ENCODE measurements around the gene ITGAE.
"Not testable (repeated sequence)": the region's sequence is repeated elsewhere in the genome, so short reads cannot be mapped to it uniquely, and the experiment has no call there.

Gene ITGAE

GRCh38 chr17:3794557-3795389 lies 6.2 kb downstream of the ITGAE start:
- peak; percentile 72 for DNase-seq

GRCh38 chr17:3794152-3794551 lies 6.8 kb downstream of the ITGAE start:
- DNase-seq: not testable (repeated sequence)

- DNase-seq: not testable (repeated sequence)
Observed at GRCh38 chr17:3793258-3793657, 7.7 kb downstream of the ITGAE start.

GRCh38 chr17:3792481-3792880 lies 8.5 kb downstream of the ITGAE start:
- no peak for DNase-seq

GRCh38 chr17:3788200-3788599 lies 12.8 kb downstream of the ITGAE start:
- DNase-seq: no peak

GRCh38 chr17:3785323-3785722 lies 15.7 kb downstream of the ITGAE start:
- DNase-seq: not testable (repeated sequence)

- DNase-seq: no peak
Observed at GRCh38 chr17:3782751-3783150, 18.2 kb downstream of the ITGAE start.

GRCh38 chr17:3780986-3781385 lies 20.0 kb downstream of the ITGAE start:
- DNase-seq: no peak

- DNase-seq: no peak
Observed at GRCh38 chr17:3777366-3778120, 23.4 kb downstream of the ITGAE start.

GRCh38 chr17:3773966-3774365 lies 27.0 kb downstream of the ITGAE start:
- DNase-seq: no peak

- DNase-seq: peak; percentile 73
Observed at GRCh38 chr17:3773511-3773910, 27.5 kb downstream of the ITGAE start.

- no peak for DNase-seq
Observed at GRCh38 chr17:3772764-3773163, 28.2 kb downstream of the ITGAE start.

- no peak for DNase-seq
Observed at GRCh38 chr17:3771140-3771539, 29.8 kb downstream of the ITGAE start.

GRCh38 chr17:3770466-3770865 lies 30.5 kb downstream of the ITGAE start:
- no peak for DNase-seq

- no peak for DNase-seq
Observed at GRCh38 chr17:3768769-3769168, 32.2 kb downstream of the ITGAE start.

GRCh38 chr17:3768341-3768740 lies 32.6 kb downstream of the ITGAE start:
- no peak for DNase-seq

GRCh38 chr17:3766779-3767178 lies 34.2 kb downstream of the ITGAE start:
- DNase-seq: no peak

GRCh38 chr17:3765981-3766380 lies 35.0 kb downstream of the ITGAE start:
- DNase-seq: no peak

GRCh38 chr17:3763777-3764170 lies 37.2 kb downstream of the ITGAE start:
- no peak for DNase-seq

- DNase-seq: no peak
Observed at GRCh38 chr17:3762922-3763776, 37.8 kb downstream of the ITGAE start.

- no peak for DNase-seq
Observed at GRCh38 chr17:3761918-3762380, 39.0 kb downstream of the ITGAE start.

GRCh38 chr17:3761036-3761917 lies 39.7 kb downstream of the ITGAE start:
- peak; percentile 15 for DNase-seq
